PC-9 (cell line): Measurements from ENCODE around the gene CCNF. TPM values are rescaled to one million over a fixed set of nuclear protein-coding genes. Genes with fewer than 3 reads are reported as not detected.
A peak's percentile ranks its signal among the peaks of the same experiment; 100 is the strongest.

Source experiments
- BruUV-seq: library from RNA; stranded (reverse); fragments of 400-500 nt; replicated peaks from 2 replicates; lab custom pipeline; 2021; lab: Mats Ljungman, UMichigan
- CTCF ChIA-PET: fragments of 300-600 bp; sonication (Branson Sonifier 250); formaldehyde crosslinking; loops from one replicate; lab custom pipeline; 2022; ENCODE audit warnings: antibody characterized with exemption; lab: Charles Lee
- POLR2A ChIA-PET: fragments of 300-600 bp; sonication (Branson Sonifier 250); formaldehyde crosslinking; loops from one replicate; lab custom pipeline; 2022; ENCODE audit warnings: antibody characterized with exemption; ENCODE audit not compliant: unreplicated experiment; lab: Charles Lee
- DNase-seq, 2 experiments: peaks; one replicate each; pipeline versions ENCODE4 v3.0.0 to v3.0.0-alpha.2; 2015 to 2022; ENCODE audit warnings: mixed read lengths in 1 of 2
- H2AFZ ChIP-seq: fragments of 200-600 bp; sonication (generic); 2 replicates; pipeline ENCODE4 v1.8.1; 2017; ENCODE audit warnings: antibody characterized with exemption
- H3F3A ChIP-seq: fragments of 200-600 bp; sonication (generic); 2 replicates; pipeline ENCODE4 v1.8.1; 2017; ENCODE audit warnings: antibody characterized with exemption, mild to moderate bottlenecking, low read depth; ENCODE audit not compliant: insufficient read depth
- H3K27ac ChIP-seq: fragments of 200-600 bp; sonication (generic); 2 replicates; pipeline ENCODE4 v1.6.1; 2016; ENCODE audit warnings: mixed run types
- H3K27me3 ChIP-seq: fragments of 200-600 bp; sonication (generic); 2 replicates; pipeline ENCODE4 v1.6.1; 2016; ENCODE audit warnings: low read depth, mixed run types; ENCODE audit not compliant: insufficient read depth
- H3K36me3 ChIP-seq: fragments of 200-600 bp; sonication (generic); 2 replicates; pipeline ENCODE4 v1.6.1; 2016; ENCODE audit warnings: low read depth, mixed run types
- H3K4me1 ChIP-seq: fragments of 200-600 bp; sonication (generic); replicated peaks from 2 replicates; pipeline ENCODE4 v1.6.1; 2016; ENCODE audit warnings: mixed run types; ENCODE audit not compliant: insufficient read depth
- H3K4me2 ChIP-seq: fragments of 200-600 bp; sonication (generic); 2 replicates; pipeline ENCODE4 v1.6.1; 2017; ENCODE audit warnings: mixed run types
- H3K4me3 ChIP-seq: fragments of 200-600 bp; sonication (generic); 2 replicates; pipeline ENCODE4 v1.6.1; 2016; ENCODE audit warnings: mixed run types
- H3K79me2 ChIP-seq: fragments of 200-600 bp; sonication (generic); 2 replicates; pipeline ENCODE4 v1.6.1; 2017; ENCODE audit warnings: low read depth, mixed run types
- H3K9me2 ChIP-seq: fragments of 200-600 bp; sonication (generic); 2 replicates; pipeline ENCODE4 v1.8.1; 2017; ENCODE audit warnings: mild to moderate bottlenecking; ENCODE audit not compliant: insufficient read depth
- H3K9me3 ChIP-seq: fragments of 200-600 bp; sonication (generic); 2 replicates; pipeline ENCODE4 v1.8.1; 2016; ENCODE audit warnings: low read depth; ENCODE audit not compliant: insufficient read depth
- H4K20me1 ChIP-seq: fragments of 200-600 bp; sonication (generic); 2 replicates; pipeline ENCODE4 v1.8.1; 2017; ENCODE audit not compliant: insufficient read depth
- CTCF ChIP-seq: fragments of 200-600 bp; sonication (generic); conservative IDR thresholded peaks from 2 replicates; pipeline ENCODE4 v1.6.1; 2017; ENCODE audit warnings: mixed run types, antibody characterized with exemption, mild to moderate bottlenecking, moderate library complexity
- EZH2 ChIP-seq: fragments of 200-600 bp; sonication (generic); IDR thresholded peaks from 2 replicates; pipeline ENCODE4 v1.8.0; 2017; ENCODE audit warnings: antibody characterized with exemption, low read depth
- intact Hi-C: fragments of 100-400 bp; cut with micrococcal nuclease; formaldehyde crosslinking; loops from one replicate; pipeline ENCODE4 v1.10.0; 2022; ENCODE audit not compliant: unreplicated experiment
- total RNA-seq: library from RNA; stranded (reverse); gene quantifications from 2 replicates; pipeline ENCODE4 v1.2.3, GENCODE V29; 2021

Gene CCNF
- total RNA-seq, 1 experiment from 2014 or later = 69.0 TPM

DNA sequence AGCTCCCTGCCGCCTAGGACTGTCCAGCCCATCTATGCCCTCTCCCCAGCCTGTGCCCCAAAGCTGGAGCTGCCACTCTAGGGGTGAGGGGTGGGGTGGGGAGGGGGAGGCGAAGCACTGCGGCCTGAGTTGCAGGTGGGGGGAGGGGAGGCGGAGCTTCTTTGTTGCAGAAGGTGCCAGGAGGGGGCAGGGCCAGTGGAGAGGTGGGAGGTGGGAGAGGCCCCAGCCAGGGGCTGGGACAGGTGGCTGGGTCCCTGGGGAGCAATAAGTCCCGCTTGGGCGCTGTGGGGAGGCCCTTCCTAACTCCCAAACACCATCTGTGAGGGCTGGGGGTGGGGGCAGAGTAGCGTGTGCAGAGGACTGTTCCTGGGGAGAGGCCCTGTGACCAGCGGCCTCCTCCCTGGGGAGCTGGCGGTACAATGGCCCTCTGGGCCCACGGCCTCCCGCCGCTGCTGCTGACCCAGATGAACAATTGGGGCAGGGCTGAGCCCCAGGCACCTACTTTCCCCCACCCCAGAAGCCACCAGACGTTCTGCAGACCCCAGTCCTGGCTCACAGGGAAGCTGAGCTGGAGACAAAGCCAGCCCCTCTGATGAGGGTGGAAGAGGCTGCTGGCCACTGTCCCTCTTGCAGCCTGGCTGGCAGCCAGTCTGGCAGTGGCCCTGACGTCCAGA is 39.6 kb downstream of the CCNF start:
- POLR2A ChIA-PET = interaction anchor here (0.7 kb wide), 1 partner anchor 10 kb away, joined by 16 read pairs; no protein-coding TSS in a partner anchor

GRCh38 chr16:2469399-2470233 is 40.4 kb downstream of the CCNF start:
- H3F3A ChIP-seq = peaks cover 34% of the 10 kb centered on the region; the same call in 1 of the 2 replicates
- CTCF ChIA-PET = no interaction called here
- DNase-seq = no peak
- peaks cover 19% of the 10 kb centered on the region; the same call in 1 of the 2 replicates for H3K4me1 ChIP-seq
- POLR2A ChIA-PET = interaction anchor here (0.7 kb wide), 1 partner anchor 167 kb away, joined by 3 read pairs; no protein-coding TSS in a partner anchor
- no peak overlapping the region; the same call in 1 of the 2 replicates for H3K4me2 ChIP-seq
- H3K4me3 ChIP-seq = no peak overlapping the region
- H3K27ac ChIP-seq = no peak overlapping the region
- no peak for TF ChIP-seq EZH2
- no peak for TF ChIP-seq CTCF
- H2AFZ ChIP-seq = no peak overlapping the region
- BruUV-seq = no TSS peak
- no peaks in the 10 kb centered on the region for H3K36me3 ChIP-seq
- no peaks in the 10 kb centered on the region for H3K27me3 ChIP-seq
- H3K9me2 ChIP-seq = no peaks in the 10 kb centered on the region
- peaks cover 2% of the 10 kb centered on the region; the same call in 1 of the 2 replicates for H4K20me1 ChIP-seq
- intact Hi-C loops = no loop called here
- no peaks in the 10 kb centered on the region for H3K9me3 ChIP-seq
- peaks cover 5% of the 10 kb centered on the region; the same call in 1 of the 2 replicates for H3K79me2 ChIP-seq

More for the DNA sequence above, 39.6 kb downstream of the CCNF start:
- Histone ChIP-seq H3K9me2 (no peaks in the 10 kb centered on the region), H2AFZ (no peak overlapping the region), H3F3A (peaks cover 34% of the 10 kb centered on the region; the same call in 1 of the 2 replicates), H3K79me2 (no peaks in the 10 kb centered on the region), H3K27ac (no peak overlapping the region), H3K36me3 (no peaks in the 10 kb centered on the region), H3K27me3 (no peaks in the 10 kb centered on the region), H4K20me1 (peaks cover 2% of the 10 kb centered on the region; the same call in 1 of the 2 replicates), H3K4me3 (peak overlapping the region; percentile 56; the same call in 1 of the 2 replicates), H3K9me3 (no peaks in the 10 kb centered on the region), H3K4me1 (peaks cover 21% of the 10 kb centered on the region; the same call in 1 of the 2 replicates), H3K4me2 (peak overlapping the region; percentile 98)
- TSS peak; percentile 16 for BruUV-seq
- CTCF ChIA-PET = no interaction called here
- intact Hi-C loops = no loop called here
- no peak for TF ChIP-seq CTCF
- peak in 1 of 2 experiments; percentile 37 for DNase-seq

- Histone ChIP-seq H4K20me1 (peaks cover 2% of the 10 kb centered on the region; the same call in 1 of the 2 replicates), H3K9me2 (no peaks in the 10 kb centered on the region), H3K79me2 (peaks cover 5% of the 10 kb centered on the region; the same call in 1 of the 2 replicates), H2AFZ (no peak overlapping the region), H3K36me3 (no peaks in the 10 kb centered on the region), H3K4me1 (peaks cover 19% of the 10 kb centered on the region; the same call in 1 of the 2 replicates), H3K4me3 (no peak overlapping the region), H3F3A (peaks cover 33% of the 10 kb centered on the region; the same call in 1 of the 2 replicates), H3K27ac (no peak overlapping the region), H3K9me3 (no peaks in the 10 kb centered on the region), H3K4me2 (no peak overlapping the region), H3K27me3 (no peaks in the 10 kb centered on the region)
- no TSS peak for BruUV-seq
- TF ChIP-seq EZH2 (no peak), CTCF (no peak)
- no peak for DNase-seq
- intact Hi-C loops = no loop called here
- ChIA-PET CTCF (no interaction called here), POLR2A (interaction anchor here (0.7 kb wide), 1 partner anchor 167 kb away, joined by 3 read pairs; no protein-coding TSS in a partner anchor)
Observed at GRCh38 chr16:2470234-2470601, 41.0 kb downstream of the CCNF start.
